Measurements from ENCODE around the gene ZFP57.

- TF ChIP-seq CTCF (IDR thresholded peaks at IDR 0.05; ENCODE audit: insufficient read depth, low read length, poor library complexity, severe bottlenecking): no peak
- TF ChIP-seq EZH2phosphoT487 (conservative IDR thresholded peaks at IDR 0.05; ENCODE audit: low read length): no peak
Observed at GRCh38 chr6:29665942-29666825, 14.8 kb downstream of the ZFP57 start.
